Inflammatory macrophage (primary cell): ENCODE results near the gene MED12.

ENCODE experiments used
- DNase-seq, 2 donors: peaks; one replicate each; pipeline ENCODE4 v3.0.0-alpha.2; 2020 to 2022
- total RNA-seq, 18 experiments: gene quantifications; one replicate each; lab custom pipeline; 2026; ENCODE audit warnings: mixed read lengths in 6 of 18, inconsistent platforms in 2 of 18; lab: John Stamatoyannopoulos, UW

The MED12 gene
- total RNA-seq = 31.1 to 77.3 (median 44.7) reads per million in 18 experiments

DNA sequence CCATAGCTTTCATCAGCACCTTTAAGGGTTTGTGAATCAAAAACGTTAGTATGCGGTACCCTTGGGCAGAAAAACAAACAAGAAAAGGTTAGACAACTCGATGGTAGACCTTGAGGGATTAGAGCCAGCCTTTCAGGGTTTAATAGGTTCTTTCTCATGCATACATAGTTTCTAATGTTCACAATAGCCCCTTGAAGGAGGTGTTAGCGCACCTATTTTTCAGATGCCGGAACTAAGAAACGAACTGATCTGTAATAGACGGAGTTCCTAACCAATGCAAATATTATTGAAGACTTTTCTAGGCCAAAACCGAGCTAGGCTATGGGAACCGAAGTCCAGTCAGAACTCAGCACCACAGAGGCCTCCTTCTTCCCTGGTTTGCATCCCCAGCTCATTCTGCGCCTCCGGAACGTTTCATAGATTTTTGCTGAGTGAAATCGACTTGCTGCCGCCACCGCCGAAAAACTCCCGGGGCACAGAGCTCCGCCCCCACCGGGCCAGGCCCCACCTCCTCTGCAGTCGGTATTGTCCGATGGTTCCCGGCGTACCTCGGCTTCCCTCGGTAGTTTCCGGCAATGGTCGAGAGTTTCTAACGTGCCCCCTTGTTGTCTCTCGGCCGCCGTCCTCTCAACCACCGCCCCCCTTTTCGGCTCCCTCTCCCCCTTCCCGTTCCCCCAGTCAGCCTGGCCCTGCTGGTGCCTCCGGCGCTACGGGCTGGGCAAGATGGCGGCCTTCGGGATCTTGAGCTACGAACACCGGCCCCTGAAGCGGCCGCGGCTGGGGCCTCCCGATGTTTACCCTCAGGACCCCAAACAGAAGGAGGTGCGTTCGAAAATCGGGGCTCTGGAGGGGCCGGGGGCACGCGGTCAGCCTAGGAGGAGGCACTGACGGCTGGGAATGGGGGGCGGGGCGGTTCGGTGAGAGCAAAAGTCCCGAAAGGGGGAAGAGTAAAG lies at the start of gene MED12:
MED12 (plus strand) TSS at position 565 of the 953 bp plus-strand sequence; CDS start at position 724, 159 bp downstream.
- DNase-seq = peak; percentile 73 to 81

DNA sequence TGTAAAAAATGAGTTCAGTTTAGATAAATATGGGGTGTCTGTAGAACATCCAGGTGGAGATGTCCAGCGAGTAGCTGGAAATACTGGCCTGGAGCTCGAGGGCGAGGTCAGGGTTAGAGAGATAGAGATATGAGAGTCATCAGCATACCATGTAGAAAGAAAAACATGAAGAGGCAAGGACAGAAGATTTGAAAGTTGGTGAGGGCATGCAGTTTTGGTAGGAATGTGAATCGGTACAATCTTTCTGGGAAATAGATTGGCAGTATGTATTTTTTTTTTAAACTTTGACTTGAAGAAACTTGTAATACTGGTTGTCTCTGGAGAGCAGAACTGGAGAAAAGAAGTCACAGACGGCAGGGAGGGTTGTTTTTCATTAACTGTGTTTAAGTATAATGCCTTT lies 47.9 kb upstream of the MED12 start:
- no peak for DNase-seq

DNA sequence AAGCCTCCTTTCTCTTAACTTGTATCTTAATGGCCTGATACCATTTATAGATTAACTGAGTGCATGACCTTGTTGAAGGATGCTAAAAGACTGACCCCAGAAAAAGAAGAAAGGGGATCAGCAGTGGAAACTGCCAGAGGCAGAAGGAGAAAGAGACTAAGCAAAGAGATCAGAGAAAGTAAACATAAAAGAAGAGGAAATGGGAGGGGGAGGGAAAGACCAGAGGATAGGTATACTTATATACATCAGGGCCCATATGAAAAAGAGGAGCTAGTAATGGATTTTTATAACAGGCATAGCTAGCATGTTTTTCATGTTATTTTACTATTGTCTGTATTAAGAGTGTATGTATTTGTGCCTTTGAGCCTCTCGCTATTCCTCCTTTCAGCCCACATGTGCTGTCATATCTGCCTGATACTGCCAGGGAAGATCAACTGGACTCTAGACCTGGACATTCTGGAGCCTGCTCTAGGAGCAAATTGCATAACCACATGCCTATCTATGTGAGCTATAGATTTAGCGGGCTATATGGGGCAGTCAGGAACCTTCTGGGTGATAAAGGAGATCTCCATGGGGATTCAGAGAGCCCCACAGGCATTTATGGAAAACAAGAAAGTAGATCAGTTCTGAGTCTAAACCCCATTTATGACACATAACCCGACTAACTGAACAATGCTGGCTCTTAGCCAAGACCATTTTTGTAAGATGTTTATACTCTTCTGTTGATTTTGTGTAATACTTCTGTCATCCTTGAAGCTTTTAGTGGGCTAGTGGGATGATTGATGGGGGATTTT lies 36.9 kb upstream of the MED12 start:
- DNase-seq = no peak

DNA sequence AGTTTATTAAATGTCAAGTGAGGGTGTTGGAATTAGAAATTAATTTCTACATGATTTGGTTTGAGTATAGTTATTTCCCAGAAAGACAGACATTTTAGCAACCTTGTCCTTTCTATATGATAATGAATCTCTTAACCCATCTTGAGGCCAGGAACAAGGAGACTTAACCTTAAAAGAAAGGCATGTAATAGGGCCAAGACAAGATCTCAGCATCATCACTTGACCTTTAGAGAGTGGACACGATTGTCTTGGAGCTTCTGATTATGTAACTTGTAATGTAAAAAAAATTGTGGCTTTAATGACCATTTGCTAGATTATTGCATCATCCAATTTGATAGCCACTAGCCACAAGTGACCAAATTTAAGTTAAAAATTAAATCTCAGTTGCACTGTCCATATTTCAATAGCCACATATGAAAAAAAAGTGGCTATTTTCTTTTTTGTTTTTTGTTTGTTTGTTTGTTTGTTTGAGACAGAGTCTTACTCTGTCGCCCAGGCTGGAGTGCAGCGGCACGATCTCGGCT lies 36.2 kb upstream of the MED12 start:
- DNase-seq = no peak

DNA sequence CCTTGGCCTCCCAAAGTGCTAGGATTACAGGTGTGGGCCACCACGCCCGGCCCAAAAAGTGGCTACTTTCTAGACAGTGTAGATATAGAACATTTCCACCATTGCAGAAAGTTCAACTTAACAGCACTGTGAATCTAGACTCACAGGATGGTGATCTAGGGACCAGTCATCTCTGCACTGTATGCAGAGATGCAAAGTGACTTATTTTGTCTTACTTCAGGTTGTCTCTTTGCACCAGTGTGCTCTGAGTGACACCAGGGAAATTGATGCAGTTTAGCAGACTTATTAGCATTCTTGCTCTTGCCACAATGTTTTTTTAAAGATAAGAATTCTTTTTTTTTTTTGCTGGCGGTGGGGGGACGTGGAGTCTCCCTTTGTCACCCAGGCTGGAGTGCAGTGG lies 35.6 kb upstream of the MED12 start:
- no peak for DNase-seq

DNA sequence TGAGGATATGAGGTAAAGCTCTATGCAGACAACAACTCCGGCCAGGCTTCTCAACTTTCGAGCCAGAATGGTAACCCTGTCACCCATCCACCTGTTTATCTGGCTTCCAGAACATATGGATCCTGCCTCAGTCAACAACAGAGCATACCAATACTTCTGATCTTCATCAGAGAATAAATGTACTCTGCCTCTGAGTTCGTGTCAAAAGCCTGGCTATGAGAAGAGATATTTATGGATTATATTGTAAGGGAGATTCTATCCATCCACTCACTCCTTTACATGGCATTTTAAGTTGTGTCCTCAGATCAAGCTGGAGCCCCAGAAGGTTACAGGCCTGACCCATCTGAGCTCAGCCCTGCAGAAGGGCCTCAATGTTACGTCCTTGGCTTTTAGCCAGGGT lies 32.5 kb upstream of the MED12 start:
- no peak for DNase-seq

DNA sequence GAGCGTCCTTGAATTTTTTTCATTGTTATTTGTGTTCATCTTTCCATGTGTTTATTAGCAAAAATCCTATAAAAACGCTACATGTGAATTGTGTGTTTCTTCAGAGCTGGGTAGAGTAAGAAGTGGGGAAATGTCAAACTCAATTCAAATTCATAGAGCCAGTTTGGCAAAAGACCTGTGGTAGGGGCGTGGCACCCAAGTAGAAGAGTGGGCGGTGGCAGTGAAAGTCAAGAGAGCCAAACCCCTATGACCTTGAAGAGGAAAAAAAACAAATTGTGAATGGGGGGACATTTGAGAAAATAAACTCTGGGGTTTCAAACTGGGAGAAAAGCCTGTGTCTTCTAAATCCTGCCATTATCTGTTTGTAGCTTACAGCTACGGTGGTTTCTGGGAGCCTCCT lies 27.1 kb upstream of the MED12 start:
- DNase-seq = no peak

DNA sequence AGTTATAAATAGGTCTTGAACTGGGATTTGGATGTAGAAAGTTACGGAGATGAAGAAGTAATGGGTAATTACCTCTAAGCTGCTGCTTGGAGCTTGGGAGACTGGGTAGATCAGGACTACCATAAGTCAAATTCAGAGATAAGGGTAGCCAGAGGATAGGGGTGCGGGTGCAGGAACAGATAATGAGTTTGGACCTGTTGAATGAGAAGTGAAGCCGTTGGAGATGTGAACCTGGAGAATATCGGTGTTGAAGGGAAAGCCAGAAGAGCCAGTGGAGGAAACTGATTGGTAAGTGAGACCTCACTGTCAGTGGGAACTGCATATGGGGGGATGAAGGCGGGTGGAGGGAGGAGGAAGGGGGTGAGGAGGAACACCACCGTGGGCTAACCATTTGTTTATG lies 23.4 kb upstream of the MED12 start:
- DNase-seq = no peak

DNA sequence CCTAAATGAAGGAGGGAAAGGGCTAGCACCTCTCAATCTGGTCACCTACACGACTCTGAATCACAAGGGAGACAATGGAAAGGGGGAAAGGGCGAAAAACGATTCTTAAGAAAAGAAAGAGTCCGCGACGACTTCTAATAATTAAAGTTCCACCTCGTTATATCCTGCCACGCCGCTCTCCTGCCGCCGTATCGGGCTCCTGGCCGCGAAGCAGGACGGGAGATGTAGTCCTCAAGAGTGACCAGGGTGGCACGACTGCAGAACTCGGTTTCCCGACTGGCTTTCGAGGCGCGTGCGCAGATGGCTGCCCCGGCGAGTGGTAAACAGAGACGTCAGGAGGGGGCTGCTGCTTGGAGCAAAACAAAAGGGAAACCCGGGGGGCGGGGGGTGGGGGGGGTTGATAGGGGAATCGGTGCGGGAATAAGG lies 22.8 kb upstream of the MED12 start, which contains the start of gene FOXO4:
FOXO4 (plus strand) TSS at position 297 of the 426 bp plus-strand sequence. CDS start 678 bp downstream, outside the sequence.
- DNase-seq = peak; percentile 80 to 86

DNA sequence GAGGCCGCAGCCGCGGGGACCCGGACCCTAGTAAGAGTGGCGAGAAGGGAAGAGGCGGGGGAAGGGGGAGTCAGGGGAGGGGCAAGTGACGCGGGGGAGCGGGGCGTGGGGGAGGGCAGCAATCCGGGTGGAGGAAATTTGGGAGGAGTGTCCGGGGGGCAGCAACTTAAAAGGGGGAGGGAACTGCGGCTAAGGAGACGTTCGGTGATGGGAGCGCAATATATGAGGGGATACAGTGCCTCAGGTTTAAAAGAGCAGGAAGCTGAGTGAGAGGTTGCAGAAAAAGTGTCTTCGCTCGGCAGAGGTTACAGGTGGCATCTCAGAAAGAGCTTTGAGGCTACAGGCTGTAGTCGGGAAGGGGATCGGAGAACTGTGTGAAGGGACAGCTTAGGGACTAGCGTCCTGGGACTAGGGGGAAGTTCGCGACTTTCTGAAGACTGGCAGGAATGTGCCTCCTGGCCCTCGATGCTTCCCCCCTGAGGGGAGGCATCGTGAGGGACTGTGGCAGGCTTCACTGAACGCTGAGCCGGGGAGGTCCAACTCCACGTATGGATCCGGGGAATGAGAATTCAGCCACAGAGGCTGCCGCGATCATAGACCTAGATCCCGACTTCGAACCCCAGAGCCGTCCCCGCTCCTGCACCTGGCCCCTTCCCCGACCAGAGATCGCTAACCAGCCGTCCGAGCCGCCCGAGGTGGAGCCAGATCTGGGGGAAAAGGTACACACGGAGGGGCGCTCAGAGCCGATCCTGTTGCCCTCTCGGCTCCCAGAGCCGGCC lies 22.2 kb upstream of the MED12 start:
- DNase-seq = peak in 1 of 2 donors; percentile 21

DNA sequence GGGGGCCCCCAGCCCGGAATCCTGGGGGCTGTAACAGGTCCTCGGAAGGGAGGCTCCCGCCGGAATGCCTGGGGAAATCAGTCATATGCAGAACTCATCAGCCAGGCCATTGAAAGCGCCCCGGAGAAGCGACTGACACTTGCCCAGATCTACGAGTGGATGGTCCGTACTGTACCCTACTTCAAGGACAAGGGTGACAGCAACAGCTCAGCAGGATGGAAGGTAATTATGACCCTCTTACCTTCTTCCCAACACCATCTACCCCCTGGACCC lies 21.7 kb upstream of the MED12 start:
- no peak for DNase-seq

DNA sequence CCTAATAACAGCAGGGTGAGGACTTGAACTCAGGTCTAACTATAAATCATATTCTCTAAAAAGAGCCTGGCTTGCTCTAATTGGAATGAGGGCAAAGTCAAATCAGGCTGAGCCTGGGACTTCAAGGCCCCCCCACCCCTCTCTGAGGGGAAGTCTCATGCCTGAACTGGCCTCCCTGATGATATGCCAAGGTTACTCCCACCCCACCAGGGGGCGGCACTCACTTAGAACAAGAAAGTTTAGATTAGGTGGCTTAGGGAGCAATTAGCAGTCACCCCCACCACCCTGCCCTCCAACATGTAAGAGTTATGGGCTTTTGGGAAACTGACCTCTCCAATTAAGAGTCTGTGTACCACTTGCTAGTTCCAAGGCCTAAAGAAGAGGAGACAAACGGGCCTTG lies 20.1 kb upstream of the MED12 start:
- peak; percentile 57 for DNase-seq

DNA sequence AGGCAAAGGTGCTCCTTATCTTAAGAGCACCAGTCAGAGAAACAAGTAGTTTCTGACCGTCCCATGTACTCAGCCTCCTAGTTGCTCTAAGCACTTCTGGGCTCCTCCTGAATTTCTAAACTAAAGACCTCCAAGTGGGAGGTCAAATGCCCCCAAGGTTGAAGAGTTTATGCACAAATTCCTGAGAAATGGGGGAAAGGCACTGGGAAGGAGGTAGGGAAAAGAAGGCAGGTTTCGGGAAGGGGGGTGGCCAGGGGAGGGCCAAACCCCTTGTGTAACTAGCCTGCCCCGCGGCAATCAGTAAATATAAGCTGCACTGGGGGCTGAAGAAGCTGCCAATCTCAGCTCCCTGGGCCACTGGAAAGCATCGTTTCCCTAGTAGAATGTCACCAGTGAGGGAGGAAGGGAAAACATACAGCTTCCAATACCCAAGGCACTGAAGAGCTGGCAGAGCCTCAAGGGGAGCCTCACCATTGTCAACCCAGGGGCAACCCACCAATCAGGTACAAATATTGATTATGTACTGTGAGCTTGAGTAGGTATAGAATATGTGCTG lies 19.4 kb upstream of the MED12 start:
- DNase-seq = no peak

DNA sequence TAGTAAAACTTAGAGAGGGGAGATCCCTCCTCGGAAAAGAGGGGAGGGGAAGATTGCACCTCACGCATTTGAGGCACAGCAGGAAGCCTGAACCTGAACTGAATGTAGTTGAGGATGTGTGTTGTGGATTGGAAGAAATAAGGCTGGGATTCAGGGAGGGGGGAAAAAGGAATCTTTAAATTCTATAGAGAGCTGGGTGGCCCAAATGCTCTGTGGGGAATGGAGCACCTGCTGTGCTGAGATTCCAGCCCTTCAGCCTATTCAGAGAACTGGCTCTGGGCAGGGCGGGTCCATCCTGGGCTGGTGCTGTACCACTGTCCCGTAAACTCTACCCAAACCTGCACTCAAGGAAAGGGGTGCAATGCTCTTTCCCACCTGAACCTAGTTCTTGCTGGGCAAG lies 18.7 kb upstream of the MED12 start:
- no peak for DNase-seq

DNA sequence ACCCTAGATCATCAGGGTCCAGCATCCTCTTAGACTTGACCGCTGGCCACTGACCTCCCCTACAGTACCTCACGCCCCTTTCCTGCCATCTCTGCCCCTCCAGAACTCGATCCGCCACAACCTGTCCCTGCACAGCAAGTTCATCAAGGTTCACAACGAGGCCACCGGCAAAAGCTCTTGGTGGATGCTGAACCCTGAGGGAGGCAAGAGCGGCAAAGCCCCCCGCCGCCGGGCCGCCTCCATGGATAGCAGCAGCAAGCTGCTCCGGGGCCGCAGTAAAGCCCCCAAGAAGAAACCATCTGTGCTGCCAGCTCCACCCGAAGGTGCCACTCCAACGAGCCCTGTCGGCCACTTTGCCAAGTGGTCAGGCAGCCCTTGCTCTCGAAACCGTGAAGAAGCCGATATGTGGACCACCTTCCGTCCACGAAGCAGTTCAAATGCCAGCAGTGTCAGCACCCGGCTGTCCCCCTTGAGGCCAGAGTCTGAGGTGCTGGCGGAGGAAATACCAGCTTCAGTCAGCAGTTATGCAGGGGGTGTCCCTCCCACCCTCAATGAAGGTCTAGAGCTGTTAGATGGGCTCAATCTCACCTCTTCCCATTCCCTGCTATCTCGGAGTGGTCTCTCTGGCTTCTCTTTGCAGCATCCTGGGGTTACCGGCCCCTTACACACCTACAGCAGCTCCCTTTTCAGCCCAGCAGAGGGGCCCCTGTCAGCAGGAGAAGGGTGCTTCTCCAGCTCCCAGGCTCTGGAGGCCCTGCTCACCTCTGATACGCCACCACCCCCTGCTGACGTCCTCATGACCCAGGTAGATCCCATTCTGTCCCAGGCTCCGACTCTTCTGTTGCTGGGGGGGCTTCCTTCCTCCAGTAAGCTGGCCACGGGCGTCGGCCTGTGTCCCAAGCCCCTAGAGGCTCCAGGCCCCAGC lies 17.6 kb upstream of the MED12 start:
- DNase-seq = no peak

DNA sequence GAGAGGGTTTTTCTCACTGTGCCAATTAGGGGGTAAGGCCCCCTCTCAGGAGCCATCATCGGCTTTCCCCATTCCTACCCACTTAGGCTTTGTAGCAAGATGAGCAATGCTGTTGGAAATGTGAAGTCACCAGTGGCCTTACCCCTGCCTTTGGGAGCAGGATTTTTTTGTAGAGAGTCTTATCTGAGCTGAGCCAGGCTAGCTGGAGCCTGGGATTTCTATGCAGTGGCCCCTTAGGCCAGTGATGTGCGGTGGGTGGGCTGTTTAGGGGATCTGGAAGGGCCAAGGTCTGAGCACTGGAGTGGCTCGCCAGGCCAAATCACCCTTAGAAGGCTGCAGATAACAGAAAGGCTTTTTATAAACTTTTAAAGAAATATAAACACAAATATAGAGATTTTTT lies 16.1 kb upstream of the MED12 start:
- no peak for DNase-seq

DNA sequence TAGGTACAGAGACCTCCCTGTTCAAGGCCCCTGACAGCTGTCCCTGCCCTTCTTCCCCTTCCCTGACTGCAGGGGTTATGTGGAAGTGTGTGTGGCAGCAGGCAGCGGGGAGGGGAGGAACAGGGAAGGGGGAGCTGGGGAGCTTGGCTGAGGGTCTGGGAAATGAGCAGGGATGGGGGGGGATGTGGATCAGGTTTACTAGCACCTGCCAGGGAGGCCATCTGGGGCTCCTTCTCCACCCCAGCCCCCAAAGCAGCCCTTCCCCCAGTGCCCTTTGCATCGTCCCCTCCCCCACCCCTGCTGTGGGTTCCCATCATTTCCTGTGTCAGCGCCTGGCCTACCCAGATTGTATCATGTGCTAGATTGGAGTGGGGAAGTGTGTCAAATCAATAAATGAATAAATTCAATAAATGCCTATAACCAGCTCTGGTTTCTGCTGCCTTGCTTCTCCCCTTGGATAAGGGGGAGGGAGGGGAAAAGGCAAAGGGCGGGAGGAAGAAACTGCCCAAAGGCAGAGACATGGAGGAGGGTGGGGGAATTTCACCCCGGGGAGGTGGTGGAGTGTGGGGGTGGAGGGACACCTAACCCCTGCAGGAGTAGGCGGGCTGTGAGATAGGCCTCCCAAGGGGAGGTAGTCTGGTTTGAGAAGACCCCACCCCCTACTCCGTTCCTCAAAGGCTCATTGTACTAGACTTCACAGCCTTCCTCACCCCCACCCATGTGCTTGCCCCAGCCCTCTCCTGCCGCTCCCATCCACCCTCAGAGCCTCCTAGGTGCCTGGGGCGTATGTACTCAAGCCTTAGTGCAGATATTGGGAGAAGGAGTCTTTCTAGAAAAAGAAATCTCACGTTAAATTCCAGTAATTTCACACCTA lies 15.0 kb upstream of the MED12 start:
- peak; percentile 34 to 46 for DNase-seq

DNA sequence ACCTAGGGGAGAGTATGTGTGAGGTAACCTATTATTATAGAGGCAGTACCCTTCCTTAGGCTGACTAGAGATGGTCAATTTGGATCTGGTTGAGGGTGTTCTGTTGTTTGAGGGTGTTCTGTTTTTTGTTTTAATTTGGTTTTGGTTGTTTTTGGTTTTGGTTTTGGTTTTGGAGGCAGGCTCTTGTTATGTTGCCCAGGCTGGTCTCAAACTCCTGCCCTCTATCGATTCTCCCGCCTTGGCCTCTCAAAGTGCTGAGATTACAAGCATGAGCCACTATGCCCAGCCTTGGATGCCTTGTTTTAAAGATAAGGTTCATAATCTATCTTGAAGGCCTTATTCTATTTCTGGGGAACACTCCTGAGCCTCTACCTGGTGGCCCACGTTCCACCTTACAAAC lies 12.8 kb upstream of the MED12 start:
- no peak for DNase-seq

DNA sequence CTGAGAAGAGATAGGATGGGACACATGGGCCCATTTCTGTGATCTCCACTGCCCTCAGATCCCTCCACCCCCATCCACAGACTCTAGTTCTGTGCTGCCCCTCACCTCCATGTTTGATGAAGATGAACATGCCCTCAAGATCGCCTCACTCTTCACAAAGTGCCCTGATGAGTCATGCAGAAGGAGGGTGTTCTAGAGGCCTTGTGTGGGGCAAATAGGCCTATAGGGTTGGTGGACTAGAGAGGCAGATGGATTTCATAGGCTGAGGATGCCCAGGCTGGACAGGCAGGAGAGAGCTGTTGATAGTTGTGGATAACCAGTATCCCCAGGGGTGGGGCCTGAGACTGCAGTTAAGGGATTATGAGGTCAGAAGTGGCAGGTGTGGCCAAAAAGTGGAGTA lies 12.0 kb upstream of the MED12 start, which contains the start of gene CXorf65:
CXorf65 (minus strand) TSS at position 314 of the 400 bp plus-strand sequence; CDS start at position 130, 184 bp downstream.
- no peak for DNase-seq

DNA sequence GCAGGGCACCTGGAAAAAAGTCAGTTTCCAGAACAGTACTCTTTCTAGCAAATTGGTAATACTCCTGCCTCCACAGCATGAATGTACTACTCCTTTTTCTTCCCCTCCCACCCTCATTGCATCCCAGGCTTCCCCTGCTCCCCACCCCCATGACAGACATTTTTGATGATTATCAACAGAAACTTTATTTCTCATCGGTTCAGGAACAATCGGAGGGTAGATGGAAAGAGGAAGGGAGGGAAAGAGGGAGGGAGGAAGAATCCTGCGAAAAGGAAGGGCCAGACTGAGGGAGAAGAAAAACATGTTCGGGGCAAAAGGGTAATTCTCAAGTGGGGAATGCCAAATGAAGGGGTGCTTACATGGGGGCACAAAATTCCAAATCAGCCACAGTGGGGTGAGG lies 11.2 kb upstream of the MED12 start:
- DNase-seq = no peak
